BJ (cell line): ENCODE measurements around the gene VSIG8. TPM values are rescaled to one million over a fixed set of nuclear protein-coding genes. Genes with fewer than 3 reads are reported as not detected.

ENCODE experiments used
- CTCF ChIA-PET: fragments of 350-600 bp; formaldehyde crosslinking; extraction: SDS; loops from one replicate; lab custom pipeline; 2021; ENCODE audit warnings: antibody characterized with exemption, inconsistent platforms; lab: Yijun Ruan, JAX
- POLR2A ChIA-PET: fragments of 300-600 bp; sonication (Branson Sonifier 250); formaldehyde crosslinking; extraction: SDS; loops from one replicate; lab custom pipeline; 2021; ENCODE audit warnings: antibody characterized with exemption; lab: Charles Lee
- DNase-seq: peaks from one replicate; pipeline ENCODE4 v3.0.0-alpha.2; 2011; ENCODE audit warnings: low read depth
- H3K27me3 ChIP-seq: 2 replicates; pipeline ENCODE4 v1.6.0; 2011; ENCODE audit warnings: low read length; ENCODE audit not compliant: control insufficient read depth, insufficient read depth
- H3K36me3 ChIP-seq: 2 replicates; pipeline ENCODE4 v1.5.1; 2011; ENCODE audit warnings: low read length; ENCODE audit not compliant: control insufficient read depth, insufficient read depth
- H3K4me3 ChIP-seq: 2 replicates; pipeline ENCODE4 v1.5.1; 2011; ENCODE audit warnings: low read depth, mild to moderate bottlenecking, control low read depth, low read length
- CTCF ChIP-seq: IDR thresholded peaks from 2 replicates; pipeline ENCODE4 v1.5.1; 2011; ENCODE audit warnings: low read depth, mild to moderate bottlenecking, control low read depth, inconsistent platforms, low read length, moderate library complexity; ENCODE audit not compliant: insufficient read depth
- polyA plus RNA-seq: library from polyadenylated mRNA; depleted of rRNA; stranded (reverse); fragments of >200 nt; gene quantifications from 2 replicates; pipeline ENCODE4 v1.2.3, GENCODE V29; 2011

VSIG8 gene
- polyA plus RNA-seq, 1 experiment = not detected

- CTCF ChIA-PET = interaction anchor here (1.3 to 15.0 kb wide), 3 partner anchors 98 to 110 kb away, joined by 6 to 590 read pairs (median 9); partner anchors contain the start of gene FCRL6
- TF ChIP-seq CTCF = no peak
- Histone ChIP-seq H3K27me3 (no peaks in the 10 kb centered on the region), H3K36me3 (no peaks in the 10 kb centered on the region), H3K4me3 (no peak overlapping the region)
- POLR2A ChIA-PET = no interaction called here
- no peak for DNase-seq
Observed at GRCh38 chr1:159897962-159898361, 35.5 kb upstream of the VSIG8 start.

- no peaks in the 10 kb centered on the region for H3K36me3 ChIP-seq
- no peaks in the 10 kb centered on the region for H3K27me3 ChIP-seq
- no peak overlapping the region for H3K4me3 ChIP-seq
- ChIA-PET CTCF (interaction anchor here (0.9 to 15.0 kb wide), 5 partner anchors 14 to 111 kb away, joined by 3 to 590 read pairs (median 6); partner anchors contain the start of gene FCRL6), POLR2A (no interaction called here)
- no peak for DNase-seq
- no peak for TF ChIP-seq CTCF
Observed at GRCh38 chr1:159896546-159896930, 34.1 kb upstream of the VSIG8 start.

GRCh38 chr1:159895836-159896545, 33.5 kb upstream of the VSIG8 start:
- POLR2A ChIA-PET = no interaction called here
- DNase-seq = no peak

GRCh38 chr1:159895286-159895685, 32.8 kb upstream of the VSIG8 start:
- no peaks in the 10 kb centered on the region for H3K36me3 ChIP-seq
- no peaks in the 10 kb centered on the region for H3K27me3 ChIP-seq
- no peak for DNase-seq
- TF ChIP-seq CTCF = no peak
- ChIA-PET CTCF (interaction anchor here (0.7 to 15.0 kb wide), 6 partner anchors 10 to 114 kb away, joined by 3 to 590 read pairs (median 6); partner anchors contain the start of genes DUSP23 and FCRL6), POLR2A (no interaction called here)
- H3K4me3 ChIP-seq = no peak overlapping the region

More at GRCh38 chr1:159895836-159896545, 33.5 kb upstream of the VSIG8 start:
- no peak overlapping the region for H3K4me3 ChIP-seq
- H3K27me3 ChIP-seq = no peaks in the 10 kb centered on the region
- no peaks in the 10 kb centered on the region for H3K36me3 ChIP-seq
- no peak for TF ChIP-seq CTCF
- CTCF ChIA-PET = interaction anchor here (0.9 to 15.0 kb wide), 6 partner anchors 20 to 115 kb away, joined by 3 to 590 read pairs (median 8); partner anchors contain the start of genes DUSP23 and FCRL6

GRCh38 chr1:159892944-159893343, 30.5 kb upstream of the VSIG8 start:
- ChIA-PET CTCF (interaction anchor here (0.6 to 15.0 kb wide), 25 partner anchors 8 to 1409 kb away, joined by 3 to 590 read pairs (median 4); partner anchors contain the start of genes DUSP23 and FCRL6), POLR2A (no interaction called here)
- TF ChIP-seq CTCF = no peak
- H3K36me3 ChIP-seq = no peaks in the 10 kb centered on the region
- no peak overlapping the region for H3K4me3 ChIP-seq
- DNase-seq = no peak
- no peaks in the 10 kb centered on the region for H3K27me3 ChIP-seq
